Bronchial epithelial cell (primary cell): ENCODE results near the gene CRELD1. TPM values are rescaled to one million over a fixed set of nuclear protein-coding genes. Genes with fewer than 3 reads are reported as not detected.

Source experiments
- DNase-seq: peaks from one replicate; pipeline ENCODE4 v3.0.0-alpha.2; 2010; ENCODE audit warnings: low read depth
- FAIRE-seq: peaks from 2 replicates; lab custom pipeline; 2011; peaks lifted over from hg19 to GRCh38; lab: Jason Lieb, UNC
- H3K27me3 ChIP-seq: 2 replicates; pipeline ENCODE4 v1.5.1; 2011; ENCODE audit warnings: low read length; ENCODE audit not compliant: control insufficient read depth, insufficient read depth
- H3K36me3 ChIP-seq: 2 replicates; pipeline ENCODE4 v1.5.1; 2011; ENCODE audit warnings: low read length; ENCODE audit not compliant: control insufficient read depth, insufficient read depth
- H3K4me3 ChIP-seq: 2 replicates; pipeline ENCODE4 v1.5.1; 2011; ENCODE audit warnings: mild to moderate bottlenecking, low read depth, low read length, control low read depth
- total RNA-seq: library from RNA; depleted of rRNA; stranded (reverse); fragments of >200 nt; gene quantifications from 2 replicates; pipeline ENCODE4 v1.2.1, GENCODE V29; 2014
- TF ChIP-seq, protein P1 (sequence below): IDR thresholded peaks from 2 replicates; pipeline ENCODE4 v1.5.1; 2011; ENCODE audit warnings: mild to moderate bottlenecking, moderate library complexity, low read length, control low read depth, inconsistent platforms; ENCODE audit not compliant: insufficient read depth, severe bottlenecking

CRELD1 gene
- total RNA-seq, 1 donor from 2014 or later: 35.8 TPM

DNA sequence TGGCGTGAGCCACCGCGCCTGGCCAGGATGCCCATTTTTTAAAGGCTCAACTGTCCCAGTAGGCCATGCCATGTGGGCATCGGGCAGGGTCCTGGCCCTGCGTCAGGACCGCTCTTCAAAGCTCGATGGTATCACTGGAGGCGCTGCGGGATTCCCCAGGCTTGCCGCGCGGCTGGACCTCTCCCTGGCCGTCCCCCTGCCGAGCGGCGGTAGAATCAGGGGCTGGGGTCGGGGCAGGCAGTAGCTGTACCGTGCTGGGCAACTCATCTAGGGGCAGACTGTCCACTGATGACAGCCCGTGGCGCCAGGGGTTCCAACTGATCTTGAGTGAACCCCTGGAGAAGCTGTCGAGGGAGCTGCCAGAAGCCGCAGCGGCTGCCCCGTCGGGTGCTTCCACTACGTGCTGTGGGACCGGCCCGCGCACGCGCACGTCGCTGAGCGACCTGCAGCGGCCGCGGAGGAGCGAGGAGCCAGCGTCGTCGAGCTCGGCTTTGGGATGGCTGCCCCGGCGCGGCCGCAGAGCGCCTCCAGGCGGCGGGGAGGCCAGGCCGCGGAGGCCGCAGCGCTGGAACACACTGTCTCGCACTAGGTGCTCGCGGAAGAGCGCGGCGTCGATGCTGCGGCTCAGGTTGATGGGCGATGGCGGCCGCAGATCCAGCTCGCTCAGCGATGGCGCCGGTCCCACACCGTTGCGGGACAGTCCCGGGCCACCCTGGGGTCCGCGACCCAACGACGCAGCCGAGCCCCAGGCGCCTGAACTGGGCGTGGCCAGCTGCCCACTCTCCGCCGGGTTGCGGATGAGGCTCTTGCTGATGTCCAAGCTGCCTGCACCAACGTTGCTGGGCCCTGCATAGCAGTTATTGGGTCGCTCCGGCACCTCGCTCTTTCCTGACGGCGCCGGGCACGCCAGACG lies 12.7 kb downstream of the CRELD1 start:
- Histone ChIP-seq H3K27me3 (no peaks in the 10 kb centered on the region), H3K4me3 (peak overlapping the region; percentile 59), H3K36me3 (no peaks in the 10 kb centered on the region)
- DNase-seq (peak; percentile 73), FAIRE-seq (no peak)
- TF ChIP-seq, protein P1, sequence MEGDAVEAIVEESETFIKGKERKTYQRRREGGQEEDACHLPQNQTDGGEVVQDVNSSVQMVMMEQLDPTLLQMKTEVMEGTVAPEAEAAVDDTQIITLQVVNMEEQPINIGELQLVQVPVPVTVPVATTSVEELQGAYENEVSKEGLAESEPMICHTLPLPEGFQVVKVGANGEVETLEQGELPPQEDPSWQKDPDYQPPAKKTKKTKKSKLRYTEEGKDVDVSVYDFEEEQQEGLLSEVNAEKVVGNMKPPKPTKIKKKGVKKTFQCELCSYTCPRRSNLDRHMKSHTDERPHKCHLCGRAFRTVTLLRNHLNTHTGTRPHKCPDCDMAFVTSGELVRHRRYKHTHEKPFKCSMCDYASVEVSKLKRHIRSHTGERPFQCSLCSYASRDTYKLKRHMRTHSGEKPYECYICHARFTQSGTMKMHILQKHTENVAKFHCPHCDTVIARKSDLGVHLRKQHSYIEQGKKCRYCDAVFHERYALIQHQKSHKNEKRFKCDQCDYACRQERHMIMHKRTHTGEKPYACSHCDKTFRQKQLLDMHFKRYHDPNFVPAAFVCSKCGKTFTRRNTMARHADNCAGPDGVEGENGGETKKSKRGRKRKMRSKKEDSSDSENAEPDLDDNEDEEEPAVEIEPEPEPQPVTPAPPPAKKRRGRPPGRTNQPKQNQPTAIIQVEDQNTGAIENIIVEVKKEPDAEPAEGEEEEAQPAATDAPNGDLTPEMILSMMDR: peak; percentile 93

DNA sequence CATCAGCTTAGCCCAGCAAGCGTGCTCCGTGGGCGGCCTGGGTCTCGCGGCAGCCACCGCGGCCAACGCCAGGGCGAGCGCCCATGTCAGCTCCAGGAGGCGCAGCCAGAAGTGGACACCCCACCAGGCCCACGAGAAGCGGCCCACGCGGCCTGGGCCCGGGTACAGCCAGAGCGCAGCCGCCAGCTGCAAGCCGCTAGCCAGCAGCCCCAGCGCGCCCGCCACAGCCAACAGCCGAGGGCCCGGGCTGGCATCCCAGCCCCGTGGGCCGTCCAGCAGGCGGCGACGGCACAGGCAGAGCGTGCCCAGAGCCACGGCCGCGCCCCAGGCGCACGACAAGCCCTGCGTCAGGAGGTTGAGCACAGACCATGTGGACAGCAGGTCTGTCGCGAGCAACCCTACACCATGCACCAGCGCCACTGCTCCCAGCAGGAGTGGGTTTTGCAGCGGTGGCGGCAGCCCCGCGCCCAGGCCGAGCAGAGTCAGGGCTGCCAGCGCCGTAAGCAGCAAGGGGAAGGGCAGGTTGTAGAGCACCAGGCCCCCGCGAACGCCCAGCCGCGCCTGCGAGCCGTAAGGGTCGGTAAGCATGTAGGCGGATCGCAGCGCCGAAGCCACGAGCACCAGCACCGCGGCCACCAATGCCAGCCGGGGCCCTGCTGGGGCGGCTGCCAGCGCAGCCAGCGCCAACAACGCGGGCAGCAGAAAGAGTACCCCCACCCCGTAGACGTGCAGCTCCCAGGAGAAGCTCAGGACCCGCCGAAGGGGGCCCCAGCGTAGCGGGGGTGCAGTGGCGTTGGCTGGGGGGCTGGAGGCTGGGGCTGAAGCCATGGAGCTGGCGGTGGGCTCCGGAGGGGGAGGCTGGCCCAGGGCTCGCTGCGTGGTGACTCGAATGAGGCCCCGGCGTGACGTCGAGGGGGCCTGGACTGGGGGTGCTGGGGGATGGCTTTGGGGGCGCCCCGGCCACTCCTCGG lies 13.7 kb downstream of the CRELD1 start:
- TF ChIP-seq, protein P1: peak; percentile 84
- Histone ChIP-seq H3K4me3 (peak overlapping the region; percentile 59), H3K36me3 (no peaks in the 10 kb centered on the region), H3K27me3 (no peaks in the 10 kb centered on the region)
- DNase-seq (peak; percentile 51), FAIRE-seq (no peak)

GRCh38 chr3:9948586-9948985 lies 15.0 kb downstream of the CRELD1 start:
- FAIRE-seq: no peak
- TF ChIP-seq, protein P1: no peak
- no peaks in the 10 kb centered on the region for H3K36me3 ChIP-seq
- no peak for DNase-seq
- no peak overlapping the region for H3K4me3 ChIP-seq
- H3K27me3 ChIP-seq: no peaks in the 10 kb centered on the region

- DNase-seq (no peak), FAIRE-seq (no peak)
- TF ChIP-seq, protein P1: no peak
- H3K36me3 ChIP-seq: no peaks in the 10 kb centered on the region
- H3K27me3 ChIP-seq: no peaks in the 10 kb centered on the region
- no peak overlapping the region for H3K4me3 ChIP-seq
Measured at GRCh38 chr3:9949115-9949514, 15.5 kb downstream of the CRELD1 start.

- FAIRE-seq: no peak
Measured at GRCh38 chr3:9949626-9950025, 16.0 kb downstream of the CRELD1 start.

More at GRCh38 chr3:9949626-9950025, 16.0 kb downstream of the CRELD1 start:
- Histone ChIP-seq H3K4me3 (no peak overlapping the region), H3K36me3 (no peaks in the 10 kb centered on the region), H3K27me3 (no peaks in the 10 kb centered on the region)
- DNase-seq: no peak
- TF ChIP-seq, protein P1: no peak
